ENCODE data around the gene GFPT1.

GFPT1 gene

DNA sequence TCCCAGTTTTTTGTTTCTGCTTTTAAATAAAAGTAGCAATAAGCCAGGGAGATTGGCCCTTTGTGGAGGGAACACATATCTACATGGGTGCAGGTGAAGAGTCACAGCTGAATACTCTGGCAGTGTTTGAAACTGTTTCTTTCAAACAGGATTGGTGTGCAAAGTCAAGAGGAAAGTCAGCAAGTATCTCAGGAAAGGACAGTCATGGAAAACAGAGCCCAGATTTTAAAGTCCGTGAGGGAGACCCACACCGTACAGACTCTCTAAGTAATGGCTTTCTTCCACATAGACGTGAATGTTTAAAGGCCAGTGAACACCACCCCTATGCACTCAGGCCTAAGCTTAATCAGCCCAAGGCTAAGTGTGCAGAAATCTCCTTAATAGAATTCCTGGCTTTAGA is 95.3 kb downstream of the GFPT1 start:
- H3K4me3 ChIP-seq (ENCODE audit: low read depth, low read length), result no peak overlapping the region
- TF ChIP-seq, protein P1, sequence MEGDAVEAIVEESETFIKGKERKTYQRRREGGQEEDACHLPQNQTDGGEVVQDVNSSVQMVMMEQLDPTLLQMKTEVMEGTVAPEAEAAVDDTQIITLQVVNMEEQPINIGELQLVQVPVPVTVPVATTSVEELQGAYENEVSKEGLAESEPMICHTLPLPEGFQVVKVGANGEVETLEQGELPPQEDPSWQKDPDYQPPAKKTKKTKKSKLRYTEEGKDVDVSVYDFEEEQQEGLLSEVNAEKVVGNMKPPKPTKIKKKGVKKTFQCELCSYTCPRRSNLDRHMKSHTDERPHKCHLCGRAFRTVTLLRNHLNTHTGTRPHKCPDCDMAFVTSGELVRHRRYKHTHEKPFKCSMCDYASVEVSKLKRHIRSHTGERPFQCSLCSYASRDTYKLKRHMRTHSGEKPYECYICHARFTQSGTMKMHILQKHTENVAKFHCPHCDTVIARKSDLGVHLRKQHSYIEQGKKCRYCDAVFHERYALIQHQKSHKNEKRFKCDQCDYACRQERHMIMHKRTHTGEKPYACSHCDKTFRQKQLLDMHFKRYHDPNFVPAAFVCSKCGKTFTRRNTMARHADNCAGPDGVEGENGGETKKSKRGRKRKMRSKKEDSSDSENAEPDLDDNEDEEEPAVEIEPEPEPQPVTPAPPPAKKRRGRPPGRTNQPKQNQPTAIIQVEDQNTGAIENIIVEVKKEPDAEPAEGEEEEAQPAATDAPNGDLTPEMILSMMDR (IDR thresholded peaks at IDR 0.05; ENCODE audit: low read depth, low read length), result no peak

DNA sequence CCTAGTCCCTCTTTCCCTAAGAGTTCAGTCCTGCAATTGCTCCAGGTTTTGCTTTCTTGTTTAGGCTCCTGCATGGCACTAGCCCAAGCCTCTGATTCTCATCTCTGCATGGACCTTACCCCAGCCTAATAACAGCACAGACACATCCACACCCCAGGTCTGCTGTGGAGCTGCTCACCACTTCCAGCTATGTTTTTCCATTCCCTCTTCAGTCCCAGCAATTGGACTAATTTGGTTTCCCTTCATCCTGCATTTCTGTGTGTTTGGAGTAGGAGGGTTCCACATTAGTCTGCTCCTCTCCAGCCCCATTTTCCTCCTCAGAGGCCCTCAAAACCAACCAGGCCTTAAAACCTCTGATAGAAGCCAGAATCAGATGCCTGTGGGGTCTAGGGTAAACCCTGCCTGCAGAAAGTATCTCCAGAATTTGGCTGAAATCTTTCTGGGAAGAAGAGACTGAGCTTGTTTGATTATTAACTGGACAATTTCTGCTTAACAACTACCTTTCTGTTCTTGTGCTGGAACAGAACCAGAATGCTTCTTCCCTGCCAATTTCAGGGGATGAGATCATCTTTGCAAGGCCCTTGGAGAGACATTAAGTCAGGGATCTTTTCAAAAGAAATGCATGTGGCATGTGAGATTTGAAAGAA is 95.9 kb downstream of the GFPT1 start:
- no peak overlapping the region for H3K4me3 ChIP-seq (ENCODE audit: low read depth, low read length)
- TF ChIP-seq, protein P1 (IDR thresholded peaks at IDR 0.05; ENCODE audit: low read depth, low read length), result no peak

DNA sequence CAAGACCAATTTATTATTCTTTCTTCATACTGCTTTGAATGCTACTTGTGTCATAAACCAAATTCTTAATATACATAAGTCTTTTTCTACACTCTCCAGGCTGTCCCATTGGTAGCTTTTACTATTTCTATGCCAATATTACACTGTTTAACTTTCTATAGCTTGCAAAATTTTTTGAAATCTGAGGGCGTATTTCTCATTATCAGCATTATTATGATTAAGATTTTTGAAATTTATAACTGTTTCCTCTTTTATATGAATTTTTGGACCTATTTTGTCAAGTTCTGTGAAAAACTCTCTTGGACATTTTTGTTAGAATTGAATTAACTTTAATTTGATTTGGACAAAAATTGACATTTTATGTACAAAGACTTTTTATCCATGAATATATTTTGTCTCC is 98.6 kb downstream of the GFPT1 start:
- H3K4me3 ChIP-seq (ENCODE audit: low read depth, low read length), result no peak overlapping the region
- TF ChIP-seq, protein P1 (IDR thresholded peaks at IDR 0.05; ENCODE audit: low read depth, low read length), result no peak

DNA sequence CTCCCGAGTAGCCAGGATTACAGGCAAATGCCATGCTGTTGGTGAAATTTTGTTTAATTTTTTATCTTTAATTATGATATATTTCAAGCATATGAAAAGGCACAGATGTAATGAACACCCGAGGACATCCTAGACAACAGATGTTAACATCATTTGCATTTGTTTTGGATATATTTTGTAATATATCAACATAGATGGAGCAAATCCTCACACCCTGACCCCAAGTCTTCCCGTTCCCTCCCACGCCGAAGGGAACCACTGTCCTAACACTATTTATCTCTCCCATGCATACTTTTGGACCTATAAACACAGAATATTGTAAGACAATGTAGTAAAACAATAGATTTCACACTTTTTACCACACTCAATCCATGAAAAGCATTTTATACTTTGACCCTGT is 99.5 kb downstream of the GFPT1 start:
- TF ChIP-seq, protein P1 (IDR thresholded peaks at IDR 0.05; ENCODE audit: low read depth, low read length), result no peak
- H3K4me3 ChIP-seq (ENCODE audit: low read depth, low read length), result no peak overlapping the region

DNA sequence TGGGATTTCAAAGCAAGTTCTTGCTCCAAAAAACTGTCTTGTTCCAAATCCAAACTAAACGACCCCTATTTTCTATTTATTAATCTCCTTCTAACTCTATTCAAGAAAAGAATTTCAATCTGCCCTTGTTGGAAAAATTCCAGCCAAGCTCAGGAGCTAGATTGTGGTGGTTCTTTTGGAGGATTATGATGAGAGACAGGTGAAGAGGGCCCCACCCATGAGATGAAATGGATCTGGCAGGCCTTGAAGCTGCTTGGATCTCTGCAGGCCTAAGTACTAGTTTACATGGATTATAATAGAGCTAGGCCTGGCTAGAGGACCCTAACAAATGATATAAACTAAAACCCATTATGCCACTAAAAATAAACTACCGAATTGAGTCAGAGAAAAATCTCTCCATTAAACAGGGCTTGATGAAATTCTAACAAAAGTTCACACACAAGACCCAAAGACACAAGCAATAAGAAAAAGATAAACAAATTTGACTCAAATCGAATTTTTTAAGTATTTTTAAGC is 101.6 kb downstream of the GFPT1 start:
- TF ChIP-seq, protein P1 (IDR thresholded peaks at IDR 0.05; ENCODE audit: low read depth, low read length), result no peak

DNA sequence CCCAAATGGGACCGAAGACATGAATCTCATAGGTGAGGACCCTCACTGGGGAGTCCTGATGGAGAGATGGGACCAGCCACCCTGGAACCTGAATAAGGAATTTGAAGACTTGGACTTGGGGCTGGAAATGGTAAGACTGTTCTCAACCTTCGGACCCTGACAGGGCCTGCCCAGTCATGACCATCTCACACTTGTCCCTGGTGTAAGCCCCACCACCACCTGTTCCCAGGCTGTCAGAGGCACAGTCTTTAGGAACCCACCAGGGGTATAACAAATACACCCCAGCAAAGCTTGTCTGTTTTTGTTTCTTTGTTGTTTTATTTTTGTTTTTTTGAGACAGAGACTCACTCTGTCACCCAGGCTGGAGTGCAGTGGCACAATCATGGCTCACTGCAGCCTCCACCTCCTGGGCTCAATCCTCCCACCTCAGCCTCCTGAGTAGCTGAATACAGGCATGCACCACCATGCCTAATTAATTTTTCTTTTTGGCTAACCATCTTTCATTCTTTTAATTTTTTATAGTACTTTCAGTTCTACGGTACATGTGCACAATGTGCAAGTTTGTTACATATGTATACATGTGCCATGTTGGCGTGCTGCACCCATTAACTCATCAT is 106.1 kb downstream of the GFPT1 start:
- TF ChIP-seq, protein P1 (IDR thresholded peaks at IDR 0.05; ENCODE audit: low read depth, low read length), result no peak
- no peak overlapping the region for H3K4me3 ChIP-seq (ENCODE audit: low read depth, low read length)

More for the DNA sequence above, 101.6 kb downstream of the GFPT1 start:
- H3K4me3 ChIP-seq (ENCODE audit: low read depth, low read length), result no peak overlapping the region

DNA sequence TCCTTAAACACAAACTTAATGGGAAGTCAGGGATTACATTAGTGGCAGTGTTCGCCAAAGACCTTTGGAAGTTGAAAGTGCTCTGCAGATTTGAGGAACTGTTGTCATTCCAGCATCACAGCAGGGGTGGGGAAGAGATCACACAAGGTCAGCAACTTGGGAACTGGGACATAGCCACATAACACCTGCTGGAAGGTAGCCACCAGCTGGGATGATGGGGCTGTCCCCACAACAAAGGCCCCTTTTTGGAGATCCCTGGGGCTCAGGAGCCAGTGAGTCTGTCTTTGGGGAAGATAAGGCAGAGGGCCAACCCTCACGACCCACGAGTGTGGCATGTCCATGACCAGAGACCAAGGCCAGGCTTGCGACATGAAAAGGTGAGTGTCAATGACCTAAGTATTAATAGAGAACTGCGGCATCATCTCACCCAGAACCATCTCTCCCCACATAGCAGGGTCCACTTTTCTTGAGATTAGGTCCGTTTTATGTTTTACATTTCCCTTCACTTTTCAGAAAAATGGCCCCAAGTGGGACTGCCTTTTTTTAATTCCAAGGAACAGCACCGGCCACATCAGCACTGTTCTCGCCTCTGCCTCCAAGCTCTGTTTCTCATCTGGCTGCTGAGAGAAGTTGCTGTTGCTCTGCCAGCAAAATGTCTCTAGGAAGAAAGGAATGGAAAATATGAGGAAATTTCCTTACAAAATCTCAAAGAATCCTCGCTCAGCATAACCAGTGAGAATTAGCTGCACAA is 106.9 kb downstream of the GFPT1 start:
- H3K4me3 ChIP-seq (ENCODE audit: low read depth, low read length), result no peak overlapping the region
- TF ChIP-seq, protein P1 (IDR thresholded peaks at IDR 0.05; ENCODE audit: low read depth, low read length), result no peak
